ENCODE results near the gene GPR146.

GRCh38 chr7:1061180-1061579 is 16.8 kb downstream of the GPR146 start:
- TF ChIP-seq, protein P1, sequence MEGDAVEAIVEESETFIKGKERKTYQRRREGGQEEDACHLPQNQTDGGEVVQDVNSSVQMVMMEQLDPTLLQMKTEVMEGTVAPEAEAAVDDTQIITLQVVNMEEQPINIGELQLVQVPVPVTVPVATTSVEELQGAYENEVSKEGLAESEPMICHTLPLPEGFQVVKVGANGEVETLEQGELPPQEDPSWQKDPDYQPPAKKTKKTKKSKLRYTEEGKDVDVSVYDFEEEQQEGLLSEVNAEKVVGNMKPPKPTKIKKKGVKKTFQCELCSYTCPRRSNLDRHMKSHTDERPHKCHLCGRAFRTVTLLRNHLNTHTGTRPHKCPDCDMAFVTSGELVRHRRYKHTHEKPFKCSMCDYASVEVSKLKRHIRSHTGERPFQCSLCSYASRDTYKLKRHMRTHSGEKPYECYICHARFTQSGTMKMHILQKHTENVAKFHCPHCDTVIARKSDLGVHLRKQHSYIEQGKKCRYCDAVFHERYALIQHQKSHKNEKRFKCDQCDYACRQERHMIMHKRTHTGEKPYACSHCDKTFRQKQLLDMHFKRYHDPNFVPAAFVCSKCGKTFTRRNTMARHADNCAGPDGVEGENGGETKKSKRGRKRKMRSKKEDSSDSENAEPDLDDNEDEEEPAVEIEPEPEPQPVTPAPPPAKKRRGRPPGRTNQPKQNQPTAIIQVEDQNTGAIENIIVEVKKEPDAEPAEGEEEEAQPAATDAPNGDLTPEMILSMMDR (IDR thresholded peaks at IDR 0.05) = no peak
- TF ChIP-seq POLR2A (IDR thresholded peaks at IDR 0.05; ENCODE audit: low read depth) (no peak), EP300 (IDR thresholded peaks at IDR 0.05) (no peak)

All from esophagus muscularis mucosa (tissue), 4 donors.